Activated CD8-positive, alpha-beta memory T cell treated with anti-CD3 and anti-CD28 coated beads, Interleukin-2, amount 50 U/mL, for 4 hours (primary cell): ENCODE data around the gene WDR7.

Source experiments
- DNase-seq: peaks from one replicate; pipeline ENCODE4 v3.0.0-alpha.2; 2020

Gene WDR7

GRCh38 chr18:56899660-56900059 lies 248.5 kb downstream of the WDR7 start:
- no peak for DNase-seq

GRCh38 chr18:56900195-56901094 lies 249.3 kb downstream of the WDR7 start:
- no peak for DNase-seq

- no peak for DNase-seq
These were observed 250.8 kb downstream of the WDR7 start for GRCh38 chr18:56901919-56902318.

- DNase-seq = no peak
These were observed 251.5 kb downstream of the WDR7 start for GRCh38 chr18:56902653-56903052.

- DNase-seq = no peak
These were observed 252.5 kb downstream of the WDR7 start for GRCh38 chr18:56903686-56904085.

- DNase-seq = no peak
These were observed 256.6 kb downstream of the WDR7 start for GRCh38 chr18:56907771-56908170.

GRCh38 chr18:56910237-56910636 lies 259.1 kb downstream of the WDR7 start:
- no peak for DNase-seq

GRCh38 chr18:56910967-56911366 lies 259.8 kb downstream of the WDR7 start:
- DNase-seq = no peak

GRCh38 chr18:56913941-56914340 lies 262.8 kb downstream of the WDR7 start:
- no peak for DNase-seq

GRCh38 chr18:56919190-56919589 lies 268.0 kb downstream of the WDR7 start:
- DNase-seq = no peak

- DNase-seq = no peak
These were observed 270.8 kb downstream of the WDR7 start for GRCh38 chr18:56921896-56922480.

- DNase-seq = no peak
These were observed 275.6 kb downstream of the WDR7 start for GRCh38 chr18:56926734-56927133.

- DNase-seq = no peak
These were observed 276.6 kb downstream of the WDR7 start for GRCh38 chr18:56927786-56928185.

- DNase-seq = no peak
These were observed 278.7 kb downstream of the WDR7 start for GRCh38 chr18:56929886-56930285.

GRCh38 chr18:56933472-56933871 lies 282.3 kb downstream of the WDR7 start:
- DNase-seq = no peak

GRCh38 chr18:56934131-56934530 lies 283.0 kb downstream of the WDR7 start:
- no peak for DNase-seq

GRCh38 chr18:56934906-56935305 lies 283.7 kb downstream of the WDR7 start:
- DNase-seq = no peak

- no peak for DNase-seq
These were observed 284.4 kb downstream of the WDR7 start for GRCh38 chr18:56935434-56936040.

- DNase-seq = no peak
These were observed 285.3 kb downstream of the WDR7 start for GRCh38 chr18:56936457-56936856.

GRCh38 chr18:56937874-56938430 lies 286.8 kb downstream of the WDR7 start:
- no peak for DNase-seq

- DNase-seq = no peak
These were observed 294.3 kb downstream of the WDR7 start for GRCh38 chr18:56945171-56946083.

- DNase-seq = no peak
These were observed 296.1 kb downstream of the WDR7 start for GRCh38 chr18:56947236-56947635.

GRCh38 chr18:56952026-56952425 lies 300.9 kb downstream of the WDR7 start:
- DNase-seq = no peak
